ENCODE results near the gene PLAAT3.

- TF ChIP-seq POLR2A (IDR thresholded peaks at IDR 0.05) = no peak
- TF ChIP-seq, protein P1, sequence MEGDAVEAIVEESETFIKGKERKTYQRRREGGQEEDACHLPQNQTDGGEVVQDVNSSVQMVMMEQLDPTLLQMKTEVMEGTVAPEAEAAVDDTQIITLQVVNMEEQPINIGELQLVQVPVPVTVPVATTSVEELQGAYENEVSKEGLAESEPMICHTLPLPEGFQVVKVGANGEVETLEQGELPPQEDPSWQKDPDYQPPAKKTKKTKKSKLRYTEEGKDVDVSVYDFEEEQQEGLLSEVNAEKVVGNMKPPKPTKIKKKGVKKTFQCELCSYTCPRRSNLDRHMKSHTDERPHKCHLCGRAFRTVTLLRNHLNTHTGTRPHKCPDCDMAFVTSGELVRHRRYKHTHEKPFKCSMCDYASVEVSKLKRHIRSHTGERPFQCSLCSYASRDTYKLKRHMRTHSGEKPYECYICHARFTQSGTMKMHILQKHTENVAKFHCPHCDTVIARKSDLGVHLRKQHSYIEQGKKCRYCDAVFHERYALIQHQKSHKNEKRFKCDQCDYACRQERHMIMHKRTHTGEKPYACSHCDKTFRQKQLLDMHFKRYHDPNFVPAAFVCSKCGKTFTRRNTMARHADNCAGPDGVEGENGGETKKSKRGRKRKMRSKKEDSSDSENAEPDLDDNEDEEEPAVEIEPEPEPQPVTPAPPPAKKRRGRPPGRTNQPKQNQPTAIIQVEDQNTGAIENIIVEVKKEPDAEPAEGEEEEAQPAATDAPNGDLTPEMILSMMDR (IDR thresholded peaks at IDR 0.05) = no peak
Measured at GRCh38 chr11:63622323-63622722, 8.1 kb upstream of the PLAAT3 start.

Measured in heart left ventricle (tissue), 13 donors.